Suprapubic skin (tissue), 4 donors: ENCODE results near the gene PAK1.

Experiments
- CTCF ChIP-seq, 2 donors: fragments of 200-600 bp in 1 of 2; fragments of 450-650 bp in 1 of 2; sonication (generic) in 1 of 2; IDR thresholded peaks; one replicate each; pipeline ENCODE4 v1.5.1; 2016 to 2019; ENCODE audit warnings: antibody characterized with exemption in 2 of 2, mild to moderate bottlenecking in 1 of 2, moderate library complexity in 1 of 2
- EP300 ChIP-seq: sonication (generic); formaldehyde crosslinking; IDR thresholded peaks from one replicate; pipeline ENCODE4 v1.6.1; 2017; ENCODE audit warnings: antibody characterized with exemption
- POLR2AphosphoS5 ChIP-seq, 3 donors: sonication (generic); formaldehyde crosslinking; IDR thresholded peaks; one replicate each; pipeline ENCODE4 v1.6.1; 2017; ENCODE audit warnings: antibody characterized with exemption in 3 of 3

GRCh38 chr11:77444261-77444660, 29.6 kb downstream of the PAK1 start:
- TF ChIP-seq CTCF (IDR thresholded peaks at IDR 0.05) (no peak), POLR2AphosphoS5 (IDR thresholded peaks at IDR 0.05) (no peak), EP300 (no peak)
